Panc1 (cell line): ENCODE data around the gene YWHAH.

Experiments used
- CTCF ChIP-seq: fragments of 450-650 bp; IDR thresholded peaks from 2 replicates; pipeline ENCODE4 v1.5.1; 2017; ENCODE audit warnings: mild to moderate bottlenecking
- POLR2AphosphoS5 ChIP-seq: IDR thresholded peaks from 2 replicates; pipeline ENCODE4 v1.6.1; 2012; ENCODE audit warnings: mild to moderate bottlenecking, low read depth, low read length, moderate library complexity
- REST ChIP-seq, 2 experiments: IDR thresholded peaks; 2 replicates each; pipeline ENCODE4 v1.6.1; 2011 to 2012; ENCODE audit warnings: low read depth in 2 of 2, control low read depth in 1 of 2, low read length in 1 of 2, mild to moderate bottlenecking in 1 of 2, moderate library complexity in 1 of 2; ENCODE audit not compliant: insufficient read depth in 1 of 2
- SIN3A ChIP-seq: IDR thresholded peaks from 2 replicates; pipeline ENCODE4 v1.6.1; 2012; ENCODE audit warnings: low read depth, mild to moderate bottlenecking, low read length, moderate library complexity, borderline replicate concordance; ENCODE audit not compliant: insufficient read depth
- TCF7L2 ChIP-seq: IDR thresholded peaks from 2 replicates; pipeline ENCODE4 v1.6.1; 2011; ENCODE audit warnings: mild to moderate bottlenecking, low read depth, low read length, inconsistent platforms

DNA sequence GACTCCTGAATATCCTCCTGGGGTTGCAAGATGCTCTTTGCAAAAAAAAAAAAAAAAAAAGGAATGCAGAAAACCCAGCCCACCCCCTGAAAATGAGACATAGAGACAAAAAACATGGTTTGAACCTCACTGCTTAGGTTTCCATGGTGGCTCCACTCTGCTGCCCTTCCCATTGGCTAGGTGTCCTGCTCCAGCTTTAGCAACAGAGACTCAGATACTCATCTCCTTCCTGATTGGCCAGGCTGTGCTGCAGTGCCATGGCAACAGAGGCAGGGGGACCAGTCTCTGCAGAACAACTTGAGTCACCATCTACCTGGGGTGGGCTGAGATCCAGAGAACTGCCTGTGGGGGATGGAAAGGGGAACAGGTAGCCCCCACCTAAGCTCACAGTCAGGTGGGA lies 17.4 kb upstream of the YWHAH start:
- TF ChIP-seq CTCF (no peak), POLR2AphosphoS5 (no peak), REST (IDR thresholded peaks at IDR 0.05; ENCODE audit: insufficient read depth in 1 of 2, low read depth in 2 of 2, low read length in 1 of 2) (no peak), TCF7L2 (no peak), SIN3A (no peak)
